Neural crest cell (in vitro differentiated cells): ENCODE measurements around the gene BCAN. TPM values are rescaled to one million over a fixed set of nuclear protein-coding genes. Genes with fewer than 3 reads are reported as not detected.
A peak's percentile ranks its signal among the peaks of the same experiment; 100 is the strongest.

Experiments
- DNase-seq: peaks from one replicate; pipeline ENCODE4 v3.0.0; 2021; ENCODE audit warnings: low read depth, mixed read lengths, low spot score
- H3K27ac Mint-ChIP-seq: one replicate; pipeline ENCODE4 v1.8.0; 2021; ENCODE audit warnings: mild to moderate bottlenecking, mixed read lengths; ENCODE audit not compliant: unreplicated experiment
- H3K27me3 Mint-ChIP-seq: 2 replicates; pipeline ENCODE4 v1.8.0; 2021; ENCODE audit warnings: low read depth, mild to moderate bottlenecking, mixed read lengths
- H3K36me3 Mint-ChIP-seq: 2 replicates; pipeline ENCODE4 v1.8.0; 2021; ENCODE audit warnings: low read depth, mild to moderate bottlenecking, mixed read lengths
- H3K4me1 Mint-ChIP-seq: 2 replicates; pipeline ENCODE4 v1.8.0; 2021; ENCODE audit warnings: mixed read lengths
- H3K4me3 Mint-ChIP-seq: one replicate; pipeline ENCODE4 v1.8.0; 2021; ENCODE audit warnings: mild to moderate bottlenecking, mixed read lengths
- H3K9me3 Mint-ChIP-seq: 2 replicates; pipeline ENCODE4 v1.8.0; 2021; ENCODE audit warnings: mixed read lengths
- total RNA-seq: library from RNA; stranded (reverse); gene quantifications from 2 replicates; pipeline ENCODE4 v1.2.1, GENCODE V29; 2021
- TF ChIP-seq, protein P1 (sequence below): fragments of 200-600 bp; sonication (generic); conservative IDR thresholded peaks from 2 replicates; pipeline ENCODE4 v1.5.0; 2021; ENCODE audit warnings: antibody characterized with exemption, mild to moderate bottlenecking

Gene BCAN
- total RNA-seq, 1 donor from 2014 or later, result 2.4 TPM

DNA sequence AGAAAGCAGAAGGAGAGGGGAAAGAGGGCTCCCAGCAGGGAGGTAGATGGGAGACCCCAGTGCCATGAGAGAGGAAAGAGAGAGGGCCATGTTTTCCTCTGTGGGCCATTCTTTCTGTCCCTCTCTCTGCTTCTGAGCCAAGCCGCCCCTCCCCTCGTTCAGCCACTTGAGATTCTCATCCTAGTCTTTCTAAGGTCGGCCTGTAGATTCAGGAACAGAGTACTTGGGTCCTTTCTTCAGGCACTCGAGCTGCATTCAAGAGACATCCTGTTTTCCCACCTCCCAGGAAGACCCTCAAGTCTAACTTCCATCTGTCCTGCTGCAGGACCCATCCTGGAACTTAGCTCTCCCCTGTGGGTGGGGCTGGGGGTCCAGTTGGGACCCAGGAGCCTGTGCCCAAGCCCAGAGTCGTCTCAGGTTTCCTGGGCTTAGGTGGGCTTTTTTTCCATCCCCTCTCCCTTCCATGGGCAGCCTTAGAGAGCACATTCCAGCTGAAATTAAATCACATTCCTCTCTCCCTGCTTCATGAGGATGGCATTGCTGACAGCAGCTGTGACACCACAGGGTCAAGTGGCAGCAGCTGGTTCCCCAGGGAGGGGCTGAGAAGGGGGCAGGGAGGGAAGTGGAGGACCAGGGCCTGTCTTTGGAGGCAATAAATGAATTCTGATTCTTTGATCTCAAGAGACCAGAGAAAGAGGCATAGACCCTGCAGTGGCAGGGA lies 22.3 kb downstream of the BCAN start:
- Mint-ChIP-seq H3K9me3 (no peaks in the 10 kb centered on the region), H3K27me3 (peaks cover 49% of the 10 kb centered on the region), H3K4me3 (peak overlapping the region; percentile 66), H3K27ac (peak overlapping the region; percentile 99), H3K36me3 (peaks cover 3% of the 10 kb centered on the region), H3K4me1 (peaks cover 99% of the 10 kb centered on the region)
- no peak for DNase-seq
- TF ChIP-seq, protein P1, sequence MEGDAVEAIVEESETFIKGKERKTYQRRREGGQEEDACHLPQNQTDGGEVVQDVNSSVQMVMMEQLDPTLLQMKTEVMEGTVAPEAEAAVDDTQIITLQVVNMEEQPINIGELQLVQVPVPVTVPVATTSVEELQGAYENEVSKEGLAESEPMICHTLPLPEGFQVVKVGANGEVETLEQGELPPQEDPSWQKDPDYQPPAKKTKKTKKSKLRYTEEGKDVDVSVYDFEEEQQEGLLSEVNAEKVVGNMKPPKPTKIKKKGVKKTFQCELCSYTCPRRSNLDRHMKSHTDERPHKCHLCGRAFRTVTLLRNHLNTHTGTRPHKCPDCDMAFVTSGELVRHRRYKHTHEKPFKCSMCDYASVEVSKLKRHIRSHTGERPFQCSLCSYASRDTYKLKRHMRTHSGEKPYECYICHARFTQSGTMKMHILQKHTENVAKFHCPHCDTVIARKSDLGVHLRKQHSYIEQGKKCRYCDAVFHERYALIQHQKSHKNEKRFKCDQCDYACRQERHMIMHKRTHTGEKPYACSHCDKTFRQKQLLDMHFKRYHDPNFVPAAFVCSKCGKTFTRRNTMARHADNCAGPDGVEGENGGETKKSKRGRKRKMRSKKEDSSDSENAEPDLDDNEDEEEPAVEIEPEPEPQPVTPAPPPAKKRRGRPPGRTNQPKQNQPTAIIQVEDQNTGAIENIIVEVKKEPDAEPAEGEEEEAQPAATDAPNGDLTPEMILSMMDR, result no peak

- TF ChIP-seq, protein P1, result no peak
- peak overlapping the region; percentile 99 for H3K27ac Mint-ChIP-seq
- no peaks in the 10 kb centered on the region for H3K9me3 Mint-ChIP-seq
- H3K36me3 Mint-ChIP-seq, result peaks cover 3% of the 10 kb centered on the region
- H3K27me3 Mint-ChIP-seq, result peaks cover 45% of the 10 kb centered on the region
- peak; percentile 46 for DNase-seq
- H3K4me1 Mint-ChIP-seq, result peaks cover 98% of the 10 kb centered on the region
- H3K4me3 Mint-ChIP-seq, result peak overlapping the region; percentile 66
Observed at GRCh38 chr1:156664767-156665411, 23.0 kb downstream of the BCAN start.

DNA sequence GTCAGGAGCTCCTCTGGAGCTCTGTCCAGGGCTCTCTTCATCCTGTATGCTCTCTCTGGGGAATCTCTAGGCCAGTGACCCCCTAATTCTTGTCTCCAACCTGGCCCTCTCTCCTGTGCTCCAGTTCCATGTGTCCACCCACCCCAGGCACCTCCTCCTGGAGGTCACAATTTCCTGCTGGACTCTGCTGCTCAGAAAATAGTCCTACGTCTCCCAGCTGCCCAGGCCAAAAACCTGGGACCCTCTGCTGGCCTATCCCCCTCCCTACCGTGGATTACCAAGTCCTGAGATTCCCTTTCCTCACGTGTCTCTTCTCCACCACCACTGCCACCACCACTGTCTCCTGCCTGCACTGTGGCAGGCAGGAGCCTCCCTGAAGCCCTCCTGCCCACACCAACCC lies 23.6 kb downstream of the BCAN start:
- peak overlapping the region; percentile 85 for H3K27ac Mint-ChIP-seq
- peak overlapping the region; percentile 66 for H3K4me3 Mint-ChIP-seq
- no peak for DNase-seq
- H3K27me3 Mint-ChIP-seq, result peaks cover 40% of the 10 kb centered on the region
- H3K9me3 Mint-ChIP-seq, result no peaks in the 10 kb centered on the region
- peaks cover 3% of the 10 kb centered on the region for H3K36me3 Mint-ChIP-seq
- TF ChIP-seq, protein P1, result no peak
- peaks cover 95% of the 10 kb centered on the region for H3K4me1 Mint-ChIP-seq

- H3K4me3 Mint-ChIP-seq, result peak overlapping the region; percentile 86
- peak overlapping the region; percentile 60 for H3K27ac Mint-ChIP-seq
- H3K4me1 Mint-ChIP-seq, result peaks cover 92% of the 10 kb centered on the region
- no peak for DNase-seq
- peaks cover 14% of the 10 kb centered on the region for H3K36me3 Mint-ChIP-seq
- peaks cover 40% of the 10 kb centered on the region for H3K27me3 Mint-ChIP-seq
- TF ChIP-seq, protein P1, result no peak
- no peaks in the 10 kb centered on the region for H3K9me3 Mint-ChIP-seq
Observed at GRCh38 chr1:156666862-156667609, 25.1 kb downstream of the BCAN start.

- no peak for DNase-seq
- Mint-ChIP-seq H3K4me3 (peak overlapping the region; percentile 86), H3K27me3 (peaks cover 40% of the 10 kb centered on the region), H3K27ac (no peak overlapping the region), H3K36me3 (peaks cover 20% of the 10 kb centered on the region), H3K4me1 (peaks cover 92% of the 10 kb centered on the region), H3K9me3 (no peaks in the 10 kb centered on the region)
- TF ChIP-seq, protein P1, result no peak
Observed at GRCh38 chr1:156667610-156667967, 25.7 kb downstream of the BCAN start.
